Stimulated activated CD4-positive, alpha-beta T cell treated with anti-CD3 and anti-CD28 coated beads, TNF-alpha, amount 100 ng/mL, for 4 hours (primary cell): Measurements from ENCODE around the gene LMX1B.
"Not testable (repeated sequence)": the region's sequence is repeated elsewhere in the genome, so short reads cannot be mapped to it uniquely, and the experiment has no call there.

ENCODE experiments used
- DNase-seq, 3 experiments: peaks; one replicate each; pipeline ENCODE4 v3.0.0-alpha.2; 2020; ENCODE audit warnings: low read depth in 3 of 3

LMX1B gene

DNA sequence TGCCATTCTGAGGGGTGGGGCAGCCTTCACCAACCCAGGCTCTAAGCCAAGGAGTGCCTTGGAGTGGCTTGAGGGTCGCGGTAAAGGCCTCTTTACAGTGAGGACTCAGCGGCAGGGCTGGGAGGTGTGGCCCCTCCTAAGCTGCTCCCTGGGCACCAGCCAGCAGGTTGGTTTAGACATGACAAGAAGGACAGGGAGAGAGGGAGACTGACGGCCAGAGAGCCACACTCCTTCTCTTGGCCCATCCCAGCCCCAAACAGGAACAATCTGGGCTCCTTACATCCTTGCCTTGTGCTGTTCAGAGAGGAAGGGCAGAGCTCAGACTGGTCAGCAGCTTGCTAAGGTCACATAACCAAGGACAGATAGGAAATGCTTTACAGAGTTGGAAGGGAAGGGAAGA is 94.5 kb downstream of the LMX1B start:
- no peak for DNase-seq

DNA sequence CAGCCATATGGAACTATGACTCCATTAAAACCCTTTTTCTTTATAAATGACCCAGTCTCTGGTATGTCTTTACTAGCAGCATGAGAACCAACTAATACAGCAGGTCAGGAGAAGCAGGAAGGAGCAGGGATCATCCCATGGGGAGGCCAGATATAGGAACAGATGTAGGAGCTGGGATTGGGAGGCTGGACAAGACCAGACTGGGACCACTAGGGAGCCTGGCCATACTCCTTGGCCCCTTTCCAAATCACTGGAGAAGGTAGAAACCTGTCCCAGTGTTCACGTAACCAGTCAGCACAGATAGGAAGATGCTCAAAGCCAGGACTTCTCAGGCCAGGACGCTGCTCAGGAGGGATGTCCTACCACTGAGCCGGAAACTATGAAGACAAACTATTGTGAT is 95.5 kb downstream of the LMX1B start:
- no peak for DNase-seq

DNA sequence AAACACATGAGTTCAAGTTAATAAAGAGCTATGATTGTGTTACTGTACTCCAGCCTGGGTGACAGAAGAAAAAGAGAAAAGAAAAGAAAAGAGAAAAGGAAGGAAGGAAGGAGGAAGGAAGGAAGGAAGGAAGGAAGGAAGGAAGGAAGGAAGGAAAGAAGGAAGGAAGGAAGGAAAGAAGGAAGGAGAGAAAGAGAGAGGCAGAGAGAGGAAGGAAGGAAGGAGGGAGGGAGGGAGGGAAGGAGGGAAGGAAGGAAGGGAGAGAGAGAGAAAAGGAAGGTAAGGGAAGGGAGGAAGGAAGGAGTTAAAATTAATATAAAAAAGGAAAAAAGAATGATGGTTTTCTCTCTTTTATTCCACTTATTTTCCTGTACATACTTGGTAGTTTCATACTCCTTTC is 101.7 kb downstream of the LMX1B start:
- no peak for DNase-seq

DNA sequence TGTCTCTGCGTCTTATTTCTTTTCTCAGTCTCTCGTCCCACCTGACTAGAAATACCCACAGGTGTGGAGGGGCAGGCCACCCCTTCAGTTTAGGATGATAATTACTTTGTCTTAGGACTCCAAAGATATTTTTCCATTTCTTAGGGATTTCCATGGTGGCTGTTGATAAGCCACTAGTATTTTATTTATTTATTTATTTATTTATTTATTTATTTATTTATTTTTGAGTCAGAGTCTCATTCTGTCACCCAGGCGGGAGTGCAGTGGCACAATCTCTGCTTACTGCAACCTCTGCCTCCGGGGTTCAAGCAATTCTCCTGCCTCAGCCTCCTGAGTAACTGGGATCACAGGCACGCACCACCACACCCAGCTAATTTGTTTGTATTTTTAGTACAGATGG is 103.7 kb downstream of the LMX1B start:
- DNase-seq: not testable (repeated sequence)

DNA sequence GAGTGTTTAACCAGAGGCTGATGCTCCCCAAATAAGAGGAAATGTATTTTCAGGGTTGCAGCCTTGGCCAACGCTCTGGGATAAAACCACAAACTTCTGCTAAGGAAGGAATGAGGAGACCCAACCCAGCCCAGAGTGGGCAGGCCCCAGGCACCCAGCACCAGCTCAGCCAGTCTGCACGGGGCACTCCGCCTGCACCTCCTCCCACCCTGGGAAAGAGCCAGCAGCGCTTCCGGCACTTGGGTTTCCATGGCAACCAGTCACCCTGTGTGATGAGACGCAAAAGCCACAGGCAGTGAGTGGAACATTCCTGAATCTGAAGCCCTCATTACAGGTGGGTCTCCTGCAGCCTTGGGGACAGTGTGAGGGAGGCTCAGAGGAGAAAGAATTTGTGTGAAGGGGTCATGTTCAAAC is 105.9 kb downstream of the LMX1B start:
- peak in 2 of 3 experiments; percentile 75 to 85 for DNase-seq

DNA sequence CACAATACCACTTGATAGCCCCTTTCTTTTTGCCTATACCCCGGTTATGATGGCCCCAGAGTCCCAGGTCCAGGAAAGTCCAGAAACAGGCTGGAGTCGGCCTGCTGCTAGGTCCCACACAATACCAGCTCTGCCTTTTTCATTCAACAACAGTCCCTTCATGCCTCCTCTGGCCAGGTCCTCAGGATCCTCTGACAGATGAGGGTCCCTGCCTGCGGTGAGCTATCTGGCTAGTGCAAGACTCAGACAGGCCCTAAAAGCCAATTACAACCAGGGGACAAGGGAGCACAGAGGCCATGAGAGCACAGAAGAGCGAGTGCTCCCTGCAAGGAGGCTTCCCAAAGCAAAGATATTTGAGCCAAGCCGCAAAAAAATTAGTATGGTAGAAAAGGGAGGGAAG is 106.3 kb downstream of the LMX1B start:
- DNase-seq: no peak

DNA sequence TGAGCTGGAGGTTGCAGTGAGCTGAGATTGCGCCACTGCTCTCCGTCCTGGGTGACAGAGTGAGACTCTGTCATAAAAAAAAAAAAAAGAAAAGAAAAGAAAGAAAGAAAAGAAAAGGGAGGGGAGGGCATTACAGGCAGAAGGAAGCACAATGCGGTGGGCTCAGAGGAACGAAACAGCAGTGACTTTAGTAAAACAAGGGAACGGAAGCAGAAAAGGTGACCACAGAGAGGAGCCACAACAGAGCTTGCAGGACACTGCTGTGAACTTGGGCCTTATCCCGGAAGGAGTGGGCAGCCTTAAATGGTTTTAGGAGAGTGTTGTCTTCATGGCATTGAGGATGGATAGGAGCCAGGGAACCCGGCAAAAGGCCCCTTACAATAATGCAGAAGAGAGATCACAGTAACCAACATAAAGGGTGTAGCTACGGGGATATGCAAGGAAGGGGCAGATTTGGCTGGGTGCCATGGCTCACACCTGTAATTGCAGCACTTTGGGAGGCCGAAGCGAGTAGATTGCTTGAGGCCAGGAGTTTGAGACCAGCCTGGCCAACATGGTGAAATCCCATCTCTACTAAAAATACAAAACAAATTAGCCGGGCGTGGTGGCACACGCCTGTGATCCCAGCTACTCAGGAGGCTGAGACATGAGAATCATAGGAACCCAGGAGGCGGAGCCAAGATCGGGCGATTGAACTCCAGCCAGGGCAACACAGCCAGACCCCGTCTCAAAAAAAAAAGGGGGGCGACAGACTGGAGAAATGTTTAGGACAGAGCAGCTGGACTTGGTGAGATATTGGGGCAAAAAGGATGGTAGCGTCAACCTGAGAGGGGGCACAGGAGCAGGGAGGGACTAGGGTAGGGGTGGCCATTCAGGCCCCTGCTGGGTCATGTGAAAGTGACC is 107.2 kb downstream of the LMX1B start:
- no peak for DNase-seq

DNA sequence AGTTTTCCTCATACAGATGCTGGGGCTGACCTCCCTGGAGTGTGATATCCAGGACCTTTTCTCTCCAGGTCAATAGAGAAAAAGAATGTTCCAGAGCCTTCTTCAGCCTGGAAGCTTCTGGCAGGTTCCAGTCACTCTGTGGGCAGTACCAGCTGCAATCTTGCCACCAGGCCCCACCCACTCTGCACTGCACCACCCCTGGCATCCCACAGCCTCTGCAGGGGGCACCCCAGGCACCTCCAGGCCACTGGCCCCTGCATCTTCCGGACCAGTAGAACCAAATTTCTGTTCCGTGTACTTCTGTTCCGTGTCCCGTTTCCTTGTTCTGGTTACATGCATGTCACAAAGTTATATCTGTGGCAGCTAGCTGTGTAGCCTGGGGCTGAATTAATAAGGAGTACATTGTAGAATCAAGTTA is 107.8 kb downstream of the LMX1B start:
- DNase-seq: no peak

DNA sequence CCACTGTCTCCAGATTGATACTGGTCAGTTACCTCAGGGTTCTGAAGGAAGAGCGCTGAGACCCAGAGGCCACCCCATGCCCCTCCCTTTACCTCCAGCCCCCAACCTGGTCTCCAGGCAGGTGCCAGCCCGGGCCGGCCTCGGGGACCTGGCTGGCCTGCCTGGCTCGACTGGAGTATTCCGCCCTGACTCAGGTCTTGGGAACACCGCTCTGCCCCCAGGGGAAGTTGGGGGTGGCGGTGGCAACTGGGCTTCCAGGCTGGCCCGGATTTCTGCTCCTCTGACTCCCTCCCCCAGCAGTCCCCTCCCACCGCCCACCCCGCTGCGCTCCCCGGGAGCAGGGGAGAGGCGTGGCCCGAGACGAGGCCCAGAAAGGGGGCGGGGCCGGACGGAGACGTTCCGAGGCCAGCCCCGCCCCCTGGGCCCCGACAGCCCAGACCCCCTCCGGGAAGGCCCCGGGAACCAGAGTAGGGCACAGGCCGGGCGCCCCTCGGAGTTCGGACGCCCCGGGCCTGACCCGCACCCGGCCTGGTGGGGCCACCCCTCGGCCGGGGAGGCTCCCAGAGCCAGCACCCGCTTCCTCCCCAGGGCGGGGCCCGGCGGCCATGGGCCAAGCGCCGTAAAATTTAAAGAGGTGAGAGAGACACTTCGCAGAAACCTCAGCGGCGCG is 108.7 kb downstream of the LMX1B start:
- DNase-seq: peak; percentile 88 to 95 (median 91)

DNA sequence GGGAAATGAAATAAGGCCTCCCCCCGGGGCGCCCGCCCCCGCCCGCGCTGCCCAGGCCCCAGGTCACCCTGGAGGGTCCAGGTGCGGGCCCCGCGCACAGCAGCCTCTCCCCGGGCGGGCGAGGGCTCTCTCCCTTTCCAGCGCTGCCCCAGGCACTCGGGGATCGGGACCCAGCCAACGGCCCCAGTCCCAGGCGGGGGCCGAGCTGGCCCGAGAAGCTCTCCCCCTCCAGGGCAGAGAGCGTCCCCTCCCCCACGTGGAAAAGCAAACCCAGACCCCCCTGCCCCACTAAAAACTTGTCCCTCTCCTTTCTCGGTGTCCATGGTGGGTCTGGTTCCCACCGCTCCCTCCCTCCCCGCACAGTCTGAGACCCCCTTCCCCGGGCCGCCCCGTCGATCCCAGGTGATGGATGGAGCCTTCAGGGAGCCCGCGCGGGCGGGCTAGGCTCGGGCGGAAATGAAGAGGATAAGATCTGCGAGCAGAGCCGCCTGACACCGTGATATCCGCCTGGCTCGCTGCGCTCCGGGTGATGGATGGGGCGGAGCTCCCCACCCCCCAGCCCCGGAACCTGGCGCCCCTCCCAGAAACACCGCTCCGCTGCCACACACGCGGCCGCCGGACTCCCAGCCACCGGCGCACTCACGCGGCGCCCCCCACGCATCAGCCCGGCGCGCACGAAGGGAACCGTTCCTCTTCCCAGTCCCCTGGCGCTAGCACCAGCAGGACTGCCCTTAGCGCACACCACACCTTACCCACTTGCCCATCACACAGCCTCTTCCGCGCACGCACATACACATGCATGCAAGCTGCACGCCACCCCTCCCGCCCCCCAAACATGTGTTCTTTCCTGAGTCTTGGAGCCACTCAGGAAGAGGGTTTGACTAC is 109.4 kb downstream of the LMX1B start:
- DNase-seq: peak; percentile 57 to 59 (median 58)

DNA sequence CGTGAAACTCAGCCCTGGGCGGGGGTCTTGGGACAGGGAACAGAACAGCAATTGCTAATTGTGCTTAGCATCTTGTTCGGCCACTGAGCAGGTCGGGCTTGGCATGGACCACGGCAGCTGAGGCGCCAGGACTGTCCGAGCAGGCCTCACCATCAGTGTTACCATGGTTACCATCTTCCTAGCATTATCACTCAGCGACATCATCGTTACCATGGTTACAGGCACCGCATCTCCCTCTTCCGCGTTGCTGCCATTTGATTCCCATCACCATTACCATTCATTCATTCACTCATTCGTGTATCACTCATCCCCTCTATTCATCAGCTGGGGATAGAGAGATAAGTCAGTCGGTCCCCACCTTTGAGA is 110.1 kb downstream of the LMX1B start:
- no peak for DNase-seq

DNA sequence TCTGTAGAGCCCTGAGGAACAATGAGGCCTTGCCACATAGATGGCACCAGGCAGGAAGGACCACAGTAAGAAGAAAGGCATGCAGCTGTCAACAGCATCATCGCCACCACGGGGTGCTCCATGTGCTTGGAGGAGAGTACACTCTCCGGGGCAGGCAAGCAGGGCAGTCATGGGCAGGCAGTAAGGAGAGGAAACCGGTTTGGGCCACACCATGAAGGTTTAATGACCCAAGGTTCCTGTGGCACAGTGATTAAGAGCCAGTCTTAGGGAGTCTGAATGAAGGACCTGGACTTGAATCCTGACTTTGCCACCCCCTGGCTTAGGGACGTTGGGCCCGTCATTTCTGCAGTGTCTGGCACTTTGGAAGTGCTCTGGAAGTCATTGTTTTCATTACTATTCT is 110.5 kb downstream of the LMX1B start:
- DNase-seq: no peak

DNA sequence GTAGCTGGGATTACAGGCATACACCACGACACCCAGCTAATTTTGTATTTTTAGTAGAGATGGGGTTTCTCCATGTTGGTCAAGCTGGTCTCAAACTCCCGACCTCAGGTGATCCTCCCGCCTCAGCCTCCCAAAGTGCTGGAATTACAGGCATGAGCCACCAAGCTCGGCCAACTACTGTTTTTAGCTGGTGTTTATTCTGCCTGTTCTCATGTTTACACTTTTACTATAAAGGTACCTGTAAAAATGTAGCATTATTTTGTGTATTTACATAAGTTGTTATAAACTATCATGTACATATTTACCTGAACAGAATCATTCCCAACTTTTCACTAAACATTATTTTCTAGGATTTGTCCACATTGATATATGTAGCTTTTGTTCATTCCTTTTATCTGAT is 111.8 kb downstream of the LMX1B start:
- DNase-seq: not testable (repeated sequence)

DNA sequence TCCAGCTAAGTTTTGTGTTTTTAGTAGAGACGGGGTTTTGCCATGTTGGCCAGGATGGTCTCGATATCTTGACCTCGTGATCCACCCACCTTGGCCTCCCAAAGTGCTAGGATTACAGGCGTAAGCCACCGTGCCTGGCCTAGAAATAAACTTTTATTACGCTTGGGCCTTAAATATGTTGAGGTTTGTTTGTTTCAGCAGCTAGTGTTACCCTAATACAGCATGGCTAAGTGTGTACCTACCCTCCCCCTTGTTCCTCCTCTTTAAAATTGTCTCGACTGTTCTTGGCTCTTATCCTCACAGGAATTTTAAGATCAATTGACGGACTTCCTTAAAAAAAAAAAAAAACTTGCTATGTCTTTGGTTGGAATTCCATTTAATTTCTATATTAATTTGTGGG is 114.5 kb downstream of the LMX1B start:
- not testable (repeated sequence) for DNase-seq

DNA sequence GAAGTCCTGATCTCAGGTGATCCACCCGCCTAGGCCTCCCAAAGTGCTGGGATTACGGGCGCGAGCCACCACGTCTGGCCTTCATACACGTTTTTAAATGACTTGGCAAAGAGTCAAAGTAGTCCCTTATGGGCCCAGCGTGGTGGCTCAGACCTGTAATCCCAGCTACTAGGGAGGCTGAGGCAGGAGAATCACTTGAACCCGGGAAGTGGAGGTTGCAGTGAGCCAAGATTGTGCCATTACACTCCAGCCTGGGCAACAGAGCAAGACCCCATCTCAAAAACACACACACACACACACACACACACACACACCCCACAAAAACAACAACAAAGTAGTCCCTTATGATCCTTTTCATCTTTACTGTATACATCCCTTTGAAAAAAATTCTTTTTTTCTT is 116.9 kb downstream of the LMX1B start:
- DNase-seq: not testable (repeated sequence)

DNA sequence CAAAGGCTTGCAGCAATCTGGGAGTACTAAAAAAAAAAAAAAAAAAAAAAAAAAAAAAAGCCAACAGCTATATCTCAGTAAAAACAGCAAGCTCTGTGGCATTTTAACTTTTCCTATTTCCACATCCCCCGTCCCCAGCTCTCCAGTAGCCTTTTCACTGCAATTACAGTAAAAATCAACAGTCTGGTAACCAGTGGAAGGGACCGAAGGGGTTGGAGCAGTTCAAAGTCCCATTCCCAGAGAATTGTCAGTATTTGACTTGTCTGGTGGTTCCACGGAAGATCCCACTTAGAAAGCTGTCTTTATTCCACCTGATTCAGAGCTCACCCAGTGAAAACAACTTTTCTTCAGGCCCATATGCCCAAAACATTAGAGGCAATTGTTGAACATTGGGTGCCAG is 119.3 kb downstream of the LMX1B start:
- no peak for DNase-seq

DNA sequence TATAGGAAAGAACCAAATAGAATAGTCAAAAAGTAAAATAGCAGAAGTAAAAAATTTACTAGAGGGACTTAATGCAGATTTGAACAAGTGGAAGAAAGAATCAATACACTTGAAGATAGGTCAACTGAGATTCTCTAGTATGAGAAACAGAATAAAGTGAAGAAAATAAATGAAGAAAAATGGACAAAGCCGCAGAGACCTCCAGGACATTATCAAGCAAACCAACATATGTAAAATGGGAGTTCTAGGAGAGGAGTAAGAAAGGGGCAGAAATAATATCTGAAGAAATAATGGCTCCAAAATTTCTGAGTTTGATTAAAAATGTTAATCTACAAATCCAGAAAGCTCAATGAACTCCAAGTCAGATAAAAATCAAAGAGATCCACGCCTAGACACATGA is 121.1 kb downstream of the LMX1B start:
- DNase-seq: no peak

DNA sequence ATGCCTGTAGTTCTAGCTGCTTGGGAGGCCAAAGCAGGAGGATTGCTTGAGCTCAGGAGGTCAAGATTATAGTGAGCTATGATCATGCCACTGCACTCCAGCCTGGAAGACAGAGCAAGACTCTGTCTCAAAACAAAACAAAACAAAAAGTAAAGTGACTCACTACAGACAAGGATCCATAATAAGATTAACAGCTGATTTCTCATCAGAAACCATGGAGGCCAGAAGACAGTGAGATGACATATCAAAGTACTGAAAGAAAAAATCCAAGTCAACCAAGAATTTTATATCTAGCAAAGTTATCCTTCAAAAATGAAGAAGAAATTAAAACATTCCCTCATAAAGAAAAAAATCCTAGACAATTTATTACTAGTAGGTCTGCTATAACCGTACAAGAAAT is 121.8 kb downstream of the LMX1B start:
- no peak for DNase-seq

DNA sequence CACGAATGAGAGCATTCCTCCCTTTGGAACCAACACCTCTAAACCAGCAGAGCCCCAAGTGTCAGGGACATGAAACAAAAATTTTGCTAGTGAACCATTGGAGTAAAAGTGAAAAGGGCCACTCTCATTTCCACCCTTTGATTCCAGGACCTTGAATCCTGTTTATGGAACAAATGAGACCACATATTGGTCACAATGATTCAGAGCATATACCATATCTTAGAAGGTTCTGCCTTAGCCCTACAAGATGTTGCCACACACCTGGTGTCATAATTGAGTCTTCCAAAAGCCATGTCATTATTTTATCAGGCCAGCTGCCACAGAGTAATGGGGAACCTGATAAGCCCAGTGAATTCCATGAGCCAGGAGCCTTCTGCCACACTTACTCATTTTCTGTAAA is 124.8 kb downstream of the LMX1B start:
- no peak for DNase-seq

DNA sequence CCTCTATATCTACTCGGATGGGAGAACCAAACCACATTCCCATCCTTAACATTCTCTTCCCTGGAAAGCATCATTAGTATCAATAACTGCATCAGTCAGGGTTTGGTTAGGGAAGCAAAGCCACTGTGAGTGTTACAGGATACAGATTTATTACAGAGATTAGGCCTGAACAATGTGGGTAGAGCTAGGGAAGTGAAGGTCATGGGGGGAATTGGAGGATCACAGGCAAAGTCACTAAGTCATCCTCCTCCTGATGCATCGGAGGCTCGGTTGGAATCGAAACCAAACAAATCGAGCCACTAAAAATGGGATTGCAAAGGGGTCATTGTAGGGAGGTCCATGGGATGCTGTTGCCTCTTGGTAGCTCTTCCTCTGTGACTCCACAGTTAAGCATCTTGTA is 129.3 kb downstream of the LMX1B start:
- no peak for DNase-seq

DNA sequence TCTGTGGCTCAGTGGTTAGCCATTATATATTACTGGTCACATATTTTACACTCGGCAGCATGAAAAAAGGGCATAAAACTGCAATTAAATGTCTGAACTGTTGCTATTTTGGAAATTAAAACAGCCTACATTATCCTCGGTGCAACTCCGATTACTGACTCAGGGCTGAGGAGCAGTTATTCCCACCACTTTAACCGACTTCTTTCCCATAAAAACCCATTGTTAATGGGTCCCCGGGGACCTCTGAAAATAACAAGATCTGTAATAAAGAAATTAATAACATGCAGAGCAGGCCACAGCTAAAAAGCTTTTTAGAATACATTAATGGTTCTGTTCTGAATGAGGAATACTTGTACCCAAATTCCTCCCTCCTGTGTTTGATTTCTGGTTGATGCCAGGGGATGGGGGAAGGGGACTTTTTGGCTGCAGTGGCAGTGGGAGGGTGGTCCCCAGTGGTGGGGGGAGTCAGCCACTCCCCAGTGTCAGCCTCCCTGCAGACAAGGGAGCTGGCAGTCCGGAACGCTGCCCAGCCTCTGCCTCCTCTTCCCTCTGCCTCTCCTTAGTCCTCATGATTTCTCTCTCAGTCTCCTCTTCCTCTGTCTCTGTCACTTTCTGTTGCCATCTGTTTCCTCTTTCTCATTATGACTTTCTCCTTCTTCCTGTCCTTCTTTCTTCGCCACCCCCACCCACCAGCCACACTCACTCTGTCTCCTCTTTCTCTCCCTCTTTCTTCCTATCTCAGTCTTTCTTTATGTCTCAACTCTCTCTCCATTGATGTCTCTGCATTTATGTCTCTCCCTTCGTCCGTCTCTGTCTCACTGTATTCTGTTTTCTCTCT is 132.1 kb downstream of the LMX1B start:
- no peak for DNase-seq
